Measurements from ENCODE around the gene PSMA7. TPM values are rescaled to one million over a fixed set of nuclear protein-coding genes. Genes with fewer than 3 reads are reported as not detected.
"Not testable (repeated sequence)": the region's sequence is repeated elsewhere in the genome, so short reads cannot be mapped to it uniquely, and the experiment has no call there.

The PSMA7 gene
- total RNA-seq, 4 donors from 2014 or later, result 213 to 288 (median 261) TPM

DNA sequence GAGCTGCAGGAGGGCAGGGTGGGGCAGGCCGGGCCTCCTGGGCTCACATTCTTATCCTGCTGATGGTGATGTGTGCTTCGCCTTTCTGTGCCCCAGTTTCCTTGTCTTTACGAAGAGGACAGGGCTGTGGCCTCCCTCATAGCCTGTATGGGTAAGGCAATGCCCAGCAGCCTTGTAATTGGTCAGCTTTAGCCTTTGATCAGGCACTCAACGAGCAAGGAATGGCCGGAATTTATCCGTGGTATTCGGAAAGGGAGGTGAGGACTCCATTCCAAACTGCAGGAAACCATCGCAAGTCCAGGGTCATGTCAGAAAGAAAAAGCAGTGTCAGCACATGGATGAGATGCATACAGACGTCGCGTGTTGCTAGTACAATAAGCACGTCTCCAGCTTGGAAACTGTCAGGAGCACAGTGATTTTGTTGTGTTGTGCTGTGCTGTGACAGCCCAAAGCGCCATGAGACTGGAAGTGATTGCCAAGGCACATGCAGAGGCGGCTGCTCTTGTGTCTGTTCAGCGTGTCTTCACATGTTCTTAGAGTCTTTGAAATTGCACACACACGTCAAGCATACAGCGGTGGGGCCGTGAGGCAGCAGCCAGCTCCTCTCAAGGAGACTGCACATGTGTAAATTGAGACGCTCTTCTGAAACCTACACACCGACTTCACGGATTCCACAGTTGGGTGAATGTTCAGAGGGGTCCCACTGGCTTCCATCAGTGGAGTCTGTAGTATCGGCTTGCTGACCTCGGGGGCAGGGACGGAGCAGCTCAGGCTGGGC, 6.5 kb upstream of the PSMA7 start:
- Histone ChIP-seq H3K4me1 (peaks cover under 1 to 23% of the 10 kb centered on the region in 2 donors), H3K9me3 (no peaks in the 10 kb centered on the region), H3K36me3 (peaks cover 0 to 2% of the 10 kb centered on the region in 2 donors), H3K4me3 (replicated peaks in 1 of 3) (no peak overlapping the region), H3K27ac (no peak overlapping the region), H3K27me3 (no peaks in the 10 kb centered on the region)
- no peak for DNase-seq
- WGBS, 2 donors, result 60 to 61% methylated on average over 19 to 24 of the region's 24 CpGs
- intact Hi-C loops (cut with DNase I), result loop anchor here (10.0 kb wide), 1 partner anchor 245 kb away; no protein-coding TSS in a partner anchor
- TF ChIP-seq, protein P1, sequence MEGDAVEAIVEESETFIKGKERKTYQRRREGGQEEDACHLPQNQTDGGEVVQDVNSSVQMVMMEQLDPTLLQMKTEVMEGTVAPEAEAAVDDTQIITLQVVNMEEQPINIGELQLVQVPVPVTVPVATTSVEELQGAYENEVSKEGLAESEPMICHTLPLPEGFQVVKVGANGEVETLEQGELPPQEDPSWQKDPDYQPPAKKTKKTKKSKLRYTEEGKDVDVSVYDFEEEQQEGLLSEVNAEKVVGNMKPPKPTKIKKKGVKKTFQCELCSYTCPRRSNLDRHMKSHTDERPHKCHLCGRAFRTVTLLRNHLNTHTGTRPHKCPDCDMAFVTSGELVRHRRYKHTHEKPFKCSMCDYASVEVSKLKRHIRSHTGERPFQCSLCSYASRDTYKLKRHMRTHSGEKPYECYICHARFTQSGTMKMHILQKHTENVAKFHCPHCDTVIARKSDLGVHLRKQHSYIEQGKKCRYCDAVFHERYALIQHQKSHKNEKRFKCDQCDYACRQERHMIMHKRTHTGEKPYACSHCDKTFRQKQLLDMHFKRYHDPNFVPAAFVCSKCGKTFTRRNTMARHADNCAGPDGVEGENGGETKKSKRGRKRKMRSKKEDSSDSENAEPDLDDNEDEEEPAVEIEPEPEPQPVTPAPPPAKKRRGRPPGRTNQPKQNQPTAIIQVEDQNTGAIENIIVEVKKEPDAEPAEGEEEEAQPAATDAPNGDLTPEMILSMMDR (IDR thresholded peaks at IDR 0.05), result no peak
- no peak for TF ChIP-seq POLR2A (IDR thresholded peaks at IDR 0.05)

GRCh38 chr20:62148908-62149314, 5.7 kb upstream of the PSMA7 start:
- WGBS, 2 donors, result 83 to 89% methylated on average over 2 to 6 of the region's 20 CpGs
- no peaks in the 10 kb centered on the region for H3K27me3 ChIP-seq
- peaks cover 5 to 25% of the 10 kb centered on the region in 2 donors for H3K4me1 ChIP-seq
- H3K4me3 ChIP-seq (replicated peaks in 1 of 3), result no peak overlapping the region
- DNase-seq, result no peak
- no peaks in the 10 kb centered on the region for H3K36me3 ChIP-seq
- TF ChIP-seq, protein P1 (IDR thresholded peaks at IDR 0.05), result no peak
- no peak for TF ChIP-seq POLR2A (IDR thresholded peaks at IDR 0.05)
- no peaks in the 10 kb centered on the region for H3K9me3 ChIP-seq
- H3K27ac ChIP-seq, result no peak overlapping the region
- intact Hi-C loops (cut with DNase I), result loop anchor here (10.0 kb wide), 1 partner anchor 246 kb away; no protein-coding TSS in a partner anchor

- H3K9me3 ChIP-seq; H3K4me3 ChIP-seq (replicated peaks in 1 of 3); H3K36me3 ChIP-seq; DNase-seq; H3K27ac ChIP-seq; H3K27me3 ChIP-seq: not testable (repeated sequence)
- intact Hi-C loops (cut with DNase I), result loop anchor here (10.0 kb wide), 1 partner anchor 246 kb away; no protein-coding TSS in a partner anchor
- H3K4me1 ChIP-seq, result peaks cover 5 to 25% of the 10 kb centered on the region in 2 donors
- WGBS, 2 donors, result 98 to 100% methylated on average over 6 to 8 of the region's 10 CpGs
Observed at GRCh38 chr20:62148383-62148782, 5.2 kb upstream of the PSMA7 start.

DNA sequence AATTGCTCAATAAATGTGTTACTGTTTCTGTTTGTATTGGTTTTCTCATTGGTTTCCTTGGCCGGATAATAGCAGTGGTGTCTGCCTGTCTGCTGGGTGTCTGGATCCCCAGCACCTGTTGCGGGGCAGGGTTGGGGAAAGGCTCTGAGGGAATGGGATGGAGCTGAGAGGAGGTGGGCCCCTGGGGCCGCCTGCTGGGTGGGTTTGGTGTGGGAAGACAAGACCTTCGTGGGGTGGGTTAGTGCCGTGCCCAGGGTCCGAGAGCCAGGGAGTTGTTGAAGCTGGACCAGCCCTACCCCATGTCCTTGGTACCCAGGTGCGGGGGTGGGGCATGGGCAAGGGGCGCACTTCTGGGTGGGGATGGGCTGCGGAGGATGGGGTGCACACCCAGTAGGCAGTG, 4.3 kb upstream of the PSMA7 start:
- intact Hi-C loops (cut with DNase I), result loop anchor here (10.0 kb wide), 1 partner anchor 247 kb away; no protein-coding TSS in a partner anchor
- Histone ChIP-seq H3K36me3 (no peaks in the 10 kb centered on the region), H3K27me3 (no peaks in the 10 kb centered on the region), H3K9me3 (no peaks in the 10 kb centered on the region), H3K4me3 (replicated peaks in 1 of 3) (no peak overlapping the region), H3K27ac (no peak overlapping the region), H3K4me1 (peaks cover 5 to 25% of the 10 kb centered on the region in 2 donors)
- TF ChIP-seq, protein P1 (IDR thresholded peaks at IDR 0.05), result no peak
- TF ChIP-seq POLR2A (IDR thresholded peaks at IDR 0.05), result no peak
- DNase-seq, result no peak
- 92 to 94% methylated on average over 8 to 9 of the region's 9 CpGs for WGBS, 2 donors

DNA sequence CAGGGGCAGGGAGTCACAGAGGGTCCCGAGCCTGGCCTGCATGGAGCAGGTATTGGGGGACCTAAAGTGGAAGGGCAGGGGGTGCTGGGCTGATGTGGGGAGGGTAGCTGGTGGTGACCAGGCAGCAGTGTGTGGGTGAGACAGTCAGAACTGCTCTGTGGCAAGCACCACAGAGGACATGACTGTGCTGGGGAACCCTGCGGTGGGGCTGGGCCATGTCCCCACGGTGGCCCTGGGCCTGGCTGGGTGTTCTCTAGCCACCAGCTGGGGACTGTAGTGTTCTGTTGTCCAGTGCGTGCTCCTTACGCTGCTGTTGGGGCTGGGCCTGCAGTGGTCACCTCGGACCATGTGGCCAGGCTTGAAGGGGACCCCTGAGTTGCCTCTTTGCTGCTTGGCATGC, 3.9 kb upstream of the PSMA7 start:
- no peak for DNase-seq
- Histone ChIP-seq H3K9me3 (no peaks in the 10 kb centered on the region), H3K4me1 (peaks cover 7 to 25% of the 10 kb centered on the region in 2 donors), H3K4me3 (replicated peaks in 1 of 3) (no peak overlapping the region), H3K27me3 (no peaks in the 10 kb centered on the region), H3K27ac (no peak overlapping the region), H3K36me3 (no peaks in the 10 kb centered on the region)
- intact Hi-C loops (cut with DNase I), result loop anchor here (10.0 kb wide), 1 partner anchor 248 kb away; no protein-coding TSS in a partner anchor
- TF ChIP-seq, protein P1 (IDR thresholded peaks at IDR 0.05), result no peak
- no peak for TF ChIP-seq POLR2A (IDR thresholded peaks at IDR 0.05)
- WGBS, 2 donors, result 82 to 89% methylated on average over 3 to 6 of the region's 6 CpGs

Data from thyroid gland (tissue), 4 donors.